HepG2 (cell line): Measurements from ENCODE around the gene NFIC. TPM values are rescaled to one million over a fixed set of nuclear protein-coding genes. Genes with fewer than 3 reads are reported as not detected.
A peak's percentile ranks its signal among the peaks of the same experiment; 100 is the strongest.

ENCODE experiments used
- DDIT3 ChIP-seq: sonication (generic); formaldehyde crosslinking; IDR thresholded peaks from 2 replicates; pipeline ENCODE4 v1.4.0; 2020; ENCODE audit warnings: mild to moderate bottlenecking, missing genetic modification reagents
- FOXP1 ChIP-seq, 2 experiments: fragments of 450-650 bp in 1 of 2; IDR thresholded peaks; 2 replicates each; pipeline ENCODE4 v1.6.1; 2017 to 2018; ENCODE audit warnings: antibody characterized with exemption in 1 of 2
- JDP2 ChIP-seq: sonication (generic); formaldehyde crosslinking; IDR thresholded peaks from 2 replicates; pipeline ENCODE4 v1.8.1; 2022; ENCODE audit warnings: missing genetic modification reagents, borderline replicate concordance
- MAFF ChIP-seq: IDR thresholded peaks from 2 replicates; pipeline ENCODE4 v1.6.1; 2011; ENCODE audit warnings: low read depth, low read length, improper control_type of control experiment
- POGK ChIP-seq: sonication (generic); formaldehyde crosslinking; conservative IDR thresholded peaks from 2 replicates; pipeline ENCODE4 v1.8.0; 2022; ENCODE audit warnings: mild to moderate bottlenecking, moderate library complexity, missing genetic modification reagents
- RBFOX2 ChIP-seq: fragments of 200-400 bp; formaldehyde crosslinking; IDR thresholded peaks from 2 replicates; pipeline ENCODE4 v1.6.1; 2017; ENCODE audit warnings: low read depth, mild to moderate bottlenecking, low read length
- SP5 ChIP-seq: IDR thresholded peaks from 2 replicates; pipeline ENCODE4 v1.6.1; 2016; ENCODE audit warnings: low read depth, borderline replicate concordance
- ZNF407 ChIP-seq: sonication (generic); formaldehyde crosslinking; IDR thresholded peaks from one replicate; pipeline ENCODE4 v1.5.1; 2020; ENCODE audit warnings: mild to moderate bottlenecking, missing genetic modification reagents; ENCODE audit errors: not compliant biosample characterization
- ZNF562 ChIP-seq: sonication (generic); formaldehyde crosslinking; IDR thresholded peaks from 2 replicates; pipeline ENCODE4 v1.8.0; 2022; ENCODE audit warnings: missing genetic modification reagents, borderline replicate concordance
- ZNF616 ChIP-seq: sonication (generic); formaldehyde crosslinking; IDR thresholded peaks from 2 replicates; pipeline ENCODE4 v1.5.0; 2020; ENCODE audit warnings: low read depth, mild to moderate bottlenecking, missing genetic modification reagents
- polyA plus RNA-seq, 8 experiments: library from polyadenylated mRNA; depleted of rRNA in 3 of 8; stranded (reverse) in 7 of 8; unstranded in 1 of 8; fragments of >200 nt; fragmentation: Illumina TruSeq in 4 of 8; extraction: Trizol in 4 of 8; gene quantifications; 2 replicates each; pipeline versions ENCODE4 v1.2.1 to v1.2.3, GENCODE V29; 2011 to 2016; ENCODE audit warnings: low read depth in 4 of 8, missing spikeins in 1 of 8, mixed read lengths in 1 of 8; ENCODE audit not compliant: insufficient read depth in 1 of 8
- total RNA-seq, 5 experiments: library from RNA; depleted of rRNA; stranded (reverse); fragments of >200 nt; fragmentation: Illumina TruSeq; extraction: Trizol; gene quantifications; 2 replicates each; pipeline ENCODE4 v1.2.3, GENCODE V29; 2016; ENCODE audit warnings: low read depth in 1 of 5
- TF ChIP-seq, protein P1 (sequence below): sonication (generic); formaldehyde crosslinking; IDR thresholded peaks from 2 replicates; pipeline ENCODE4 v1.4.0; 2020; ENCODE audit warnings: mild to moderate bottlenecking, missing genetic modification reagents
- TF ChIP-seq, protein P2 (sequence below): sonication (generic); formaldehyde crosslinking; conservative IDR thresholded peaks from 2 replicates; pipeline ENCODE4 v1.4.0; 2020; ENCODE audit warnings: missing genetic modification reagents
- TF ChIP-seq, protein P3 (sequence below): sonication (generic); formaldehyde crosslinking; IDR thresholded peaks from 2 replicates; pipeline ENCODE4 v1.8.0; 2022; ENCODE audit warnings: mild to moderate bottlenecking, missing genetic modification reagents, borderline replicate concordance

The NFIC gene
- total and polyA plus RNA-seq, 2 of the 13 experiments (the other 11 are each of a cell fraction or from before 2014, with no cell fraction given), result 1.3 to 2.5 TPM

DNA sequence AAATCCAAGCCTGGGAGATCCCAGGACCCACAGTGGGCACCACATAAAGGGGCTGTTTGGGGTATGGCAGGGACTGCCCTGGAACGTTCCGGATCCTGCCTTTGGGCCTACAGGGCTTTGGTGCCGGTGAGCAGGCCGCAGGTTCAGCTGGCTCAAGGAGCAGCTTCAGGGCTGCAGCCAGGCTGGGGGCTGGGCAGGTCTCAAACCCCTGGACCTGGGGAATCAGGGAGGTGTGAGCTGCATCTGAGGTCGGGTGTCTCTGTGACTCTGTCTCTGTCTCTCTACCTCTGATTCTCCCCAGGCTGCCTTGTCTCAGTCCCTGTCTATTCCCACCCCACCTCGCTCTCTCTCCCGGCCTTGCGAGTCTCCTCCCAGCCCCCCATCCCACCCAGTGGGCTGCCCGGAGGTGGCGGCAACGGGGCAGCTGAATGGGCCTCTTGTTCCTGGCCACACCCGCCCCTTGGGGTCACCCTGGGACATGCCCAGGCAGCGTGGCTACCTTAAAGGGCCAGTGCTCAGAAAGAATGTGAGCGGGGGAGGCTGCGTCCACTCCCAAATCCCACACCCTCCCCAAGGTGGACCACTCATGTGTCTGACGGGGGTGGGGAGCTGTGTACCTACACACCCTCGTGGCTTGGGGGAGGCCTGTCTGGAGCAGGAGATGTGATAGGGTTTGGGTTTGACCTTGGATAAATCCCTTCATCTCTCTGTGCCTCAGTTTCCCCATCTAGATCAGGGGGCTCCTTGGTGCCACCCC, 31.1 kb downstream of the NFIC start (continued):
- TF ChIP-seq, protein P1, sequence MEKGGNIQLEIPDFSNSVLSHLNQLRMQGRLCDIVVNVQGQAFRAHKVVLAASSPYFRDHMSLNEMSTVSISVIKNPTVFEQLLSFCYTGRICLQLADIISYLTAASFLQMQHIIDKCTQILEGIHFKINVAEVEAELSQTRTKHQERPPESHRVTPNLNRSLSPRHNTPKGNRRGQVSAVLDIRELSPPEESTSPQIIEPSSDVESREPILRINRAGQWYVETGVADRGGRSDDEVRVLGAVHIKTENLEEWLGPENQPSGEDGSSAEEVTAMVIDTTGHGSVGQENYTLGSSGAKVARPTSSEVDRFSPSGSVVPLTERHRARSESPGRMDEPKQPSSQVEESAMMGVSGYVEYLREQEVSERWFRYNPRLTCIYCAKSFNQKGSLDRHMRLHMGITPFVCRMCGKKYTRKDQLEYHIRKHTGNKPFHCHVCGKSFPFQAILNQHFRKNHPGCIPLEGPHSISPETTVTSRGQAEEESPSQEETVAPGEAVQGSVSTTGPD (CRISPR knock-in tag), result no peak
- TF ChIP-seq MAFF (no peak), ZNF562 (CRISPR knock-in tag) (no peak), FOXP1 (IDR thresholded peaks at IDR 0.05) (no peak), FOXP1 (CRISPR knock-in tag; IDR thresholded peaks at IDR 0.05) (no peak), JDP2 (no peak), RBFOX2 (peak; percentile 68), ZNF616 (CRISPR knock-in tag) (no peak), POGK (CRISPR knock-in tag) (peak; percentile 80), ZNF407 (peak; percentile 6), SP5 (CRISPR knock-in tag) (peak; percentile 68; the same call in 1 of the 2 replicates), DDIT3 (CRISPR knock-in tag) (no peak)
- TF ChIP-seq, protein P2, sequence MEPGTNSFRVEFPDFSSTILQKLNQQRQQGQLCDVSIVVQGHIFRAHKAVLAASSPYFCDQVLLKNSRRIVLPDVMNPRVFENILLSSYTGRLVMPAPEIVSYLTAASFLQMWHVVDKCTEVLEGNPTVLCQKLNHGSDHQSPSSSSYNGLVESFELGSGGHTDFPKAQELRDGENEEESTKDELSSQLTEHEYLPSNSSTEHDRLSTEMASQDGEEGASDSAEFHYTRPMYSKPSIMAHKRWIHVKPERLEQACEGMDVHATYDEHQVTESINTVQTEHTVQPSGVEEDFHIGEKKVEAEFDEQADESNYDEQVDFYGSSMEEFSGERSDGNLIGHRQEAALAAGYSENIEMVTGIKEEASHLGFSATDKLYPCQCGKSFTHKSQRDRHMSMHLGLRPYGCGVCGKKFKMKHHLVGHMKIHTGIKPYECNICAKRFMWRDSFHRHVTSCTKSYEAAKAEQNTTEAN (CRISPR knock-in tag), result no peak
- TF ChIP-seq, protein P3, sequence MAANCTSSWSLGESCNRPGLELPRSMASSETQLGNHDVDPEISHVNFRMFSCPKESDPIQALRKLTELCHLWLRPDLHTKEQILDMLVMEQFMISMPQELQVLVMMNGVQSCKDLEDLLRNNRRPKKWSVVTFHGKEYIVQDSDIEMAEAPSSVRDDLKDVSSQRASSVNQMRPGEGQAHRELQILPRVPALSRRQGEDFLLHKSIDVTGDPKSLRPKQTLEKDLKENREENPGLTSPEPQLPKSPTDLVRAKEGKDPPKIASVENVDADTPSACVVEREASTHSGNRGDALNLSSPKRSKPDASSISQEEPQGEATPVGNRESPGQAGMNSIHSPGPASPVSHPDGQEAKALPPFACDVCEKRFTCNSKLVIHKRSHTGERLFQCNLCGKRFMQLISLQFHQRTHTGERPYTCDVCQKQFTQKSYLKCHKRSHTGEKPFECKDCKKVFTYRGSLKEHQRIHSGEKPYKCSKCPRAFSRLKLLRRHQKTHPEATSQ, result no peak
